Measurements from ENCODE around the gene HSD11B2.

Gene HSD11B2

GRCh38 chr16:67435758-67436164 is 4.8 kb downstream of the HSD11B2 start:
- TF ChIP-seq CTCF (IDR thresholded peaks at IDR 0.05; ENCODE audit: low read depth, low read length) (no peak), POLR2A (IDR thresholded peaks at IDR 0.05; ENCODE audit: extremely low read depth, insufficient read length) (no peak), MAX (IDR thresholded peaks at IDR 0.05; ENCODE audit: low read depth, low read length) (no peak), MYC (IDR thresholded peaks at IDR 0.05; ENCODE audit: low read depth, low read length) (no peak)

DNA sequence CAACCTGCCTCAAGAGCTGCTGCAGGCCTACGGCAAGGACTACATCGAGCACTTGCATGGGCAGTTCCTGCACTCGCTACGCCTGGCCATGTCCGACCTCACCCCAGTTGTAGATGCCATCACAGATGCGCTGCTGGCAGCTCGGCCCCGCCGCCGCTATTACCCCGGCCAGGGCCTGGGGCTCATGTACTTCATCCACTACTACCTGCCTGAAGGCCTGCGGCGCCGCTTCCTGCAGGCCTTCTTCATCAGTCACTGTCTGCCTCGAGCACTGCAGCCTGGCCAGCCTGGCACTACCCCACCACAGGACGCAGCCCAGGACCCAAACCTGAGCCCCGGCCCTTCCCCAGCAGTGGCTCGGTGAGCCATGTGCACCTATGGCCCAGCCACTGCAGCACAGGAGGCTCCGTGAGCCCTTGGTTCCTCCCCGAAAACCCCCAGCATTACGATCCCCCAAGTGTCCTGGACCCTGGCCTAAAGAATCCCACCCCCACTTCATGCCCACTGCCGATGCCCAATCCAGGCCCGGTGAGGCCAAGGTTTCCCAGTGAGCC is 5.8 kb downstream of the HSD11B2 start:
- no peak for TF ChIP-seq MYC (IDR thresholded peaks at IDR 0.05; ENCODE audit: low read depth, low read length)
- no peak for TF ChIP-seq CTCF (IDR thresholded peaks at IDR 0.05; ENCODE audit: low read depth, low read length)
- H3K4me3 ChIP-seq (ENCODE audit: low read depth, low read length) = no peak overlapping the region
- no peak for DNase-seq (ENCODE audit: low read depth)

More at GRCh38 chr16:67435758-67436164, 4.8 kb downstream of the HSD11B2 start:
- DNase-seq (ENCODE audit: low read depth) = no peak
- H3K4me3 ChIP-seq (ENCODE audit: low read depth, low read length) = no peak overlapping the region

- TF ChIP-seq MAX (IDR thresholded peaks at IDR 0.05; ENCODE audit: low read depth, low read length) (no peak), MYC (IDR thresholded peaks at IDR 0.05; ENCODE audit: low read depth, low read length) (no peak), POLR2A (IDR thresholded peaks at IDR 0.05; ENCODE audit: extremely low read depth, insufficient read length) (no peak), CTCF (IDR thresholded peaks at IDR 0.05; ENCODE audit: low read depth, low read length) (no peak)
- no peak overlapping the region for H3K4me3 ChIP-seq (ENCODE audit: low read depth, low read length)
- DNase-seq (ENCODE audit: low read depth) = no peak
These were observed 6.6 kb downstream of the HSD11B2 start for GRCh38 chr16:67437513-67437912.

- TF ChIP-seq POLR2A (IDR thresholded peaks at IDR 0.05; ENCODE audit: extremely low read depth, insufficient read length) (no peak), MAX (IDR thresholded peaks at IDR 0.05; ENCODE audit: low read depth, low read length) (no peak), MYC (IDR thresholded peaks at IDR 0.05; ENCODE audit: low read depth, low read length) (no peak), CTCF (IDR thresholded peaks at IDR 0.05; ENCODE audit: low read depth, low read length) (no peak)
- no peak for DNase-seq (ENCODE audit: low read depth)
- H3K4me3 ChIP-seq (ENCODE audit: low read depth, low read length) = no peak overlapping the region
These were observed 7.3 kb downstream of the HSD11B2 start for GRCh38 chr16:67438098-67438791.

DNA sequence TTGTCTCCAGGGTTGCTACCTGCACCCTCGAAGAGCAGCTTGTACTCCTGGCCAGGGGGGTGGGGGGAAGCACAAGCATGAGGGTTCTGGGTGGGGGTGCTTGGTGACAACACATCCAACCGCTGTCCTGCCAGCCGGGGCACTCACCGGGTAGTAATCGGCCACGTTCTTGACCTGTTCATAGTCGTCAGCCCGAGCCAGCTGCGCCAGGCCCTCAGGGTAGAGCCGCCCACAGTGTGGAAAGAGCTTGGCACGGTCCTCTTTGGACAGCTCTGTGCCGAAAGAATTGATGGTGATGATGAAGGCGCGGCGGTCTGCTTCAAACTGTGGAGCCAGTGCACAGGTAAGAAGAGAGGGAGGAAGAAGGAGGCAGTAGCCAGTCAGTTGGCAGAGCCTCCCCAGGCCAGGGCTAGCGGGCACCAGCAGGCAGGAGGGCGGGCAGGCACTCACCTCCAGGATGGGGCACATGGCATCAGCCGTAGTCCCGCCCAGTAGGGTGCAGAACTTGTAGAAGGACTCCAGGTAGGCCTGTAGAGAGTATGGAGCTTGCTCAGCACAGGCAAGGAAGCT is 8.0 kb downstream of the HSD11B2 start:
- no peak for DNase-seq (ENCODE audit: low read depth)
- H3K4me3 ChIP-seq (ENCODE audit: low read depth, low read length) = no peak overlapping the region
- TF ChIP-seq MAX (IDR thresholded peaks at IDR 0.05; ENCODE audit: low read depth, low read length) (no peak), MYC (IDR thresholded peaks at IDR 0.05; ENCODE audit: low read depth, low read length) (no peak), CTCF (IDR thresholded peaks at IDR 0.05; ENCODE audit: low read depth, low read length) (no peak), POLR2A (IDR thresholded peaks at IDR 0.05; ENCODE audit: extremely low read depth, insufficient read length) (no peak)

All from NB4 (cell line).